IPS-18a (cell line): ENCODE results near the gene GPATCH4.
"Not testable (repeated sequence)": the region's sequence is repeated elsewhere in the genome, so short reads cannot be mapped to it uniquely, and the experiment has no call there.

Experiments
- H3K27ac ChIP-seq: one replicate; pipeline ENCODE4 v1.5.1; 2013; ENCODE audit warnings: low read length
- H3K27me3 ChIP-seq: one replicate; pipeline ENCODE4 v1.6.1; 2013; ENCODE audit warnings: mild to moderate bottlenecking, low read length; ENCODE audit not compliant: control insufficient read depth, insufficient read depth
- H3K36me3 ChIP-seq: one replicate; pipeline ENCODE4 v1.6.1; 2013; ENCODE audit warnings: low read depth, low read length; ENCODE audit not compliant: control insufficient read depth
- H3K4me1 ChIP-seq: one replicate; pipeline ENCODE4 v1.6.1; 2013; ENCODE audit warnings: low read depth, low read length; ENCODE audit not compliant: control insufficient read depth
- H3K4me3 ChIP-seq: one replicate; pipeline ENCODE4 v1.5.1; 2013; ENCODE audit warnings: low read length
- H3K9ac ChIP-seq: one replicate; pipeline ENCODE4 v1.6.1; 2013; ENCODE audit warnings: mild to moderate bottlenecking, low read length, moderate library complexity
- H3K9me3 ChIP-seq: one replicate; pipeline ENCODE4 v1.6.1; 2013; ENCODE audit warnings: low read depth, low read length; ENCODE audit not compliant: control insufficient read depth

The GPATCH4 gene

DNA sequence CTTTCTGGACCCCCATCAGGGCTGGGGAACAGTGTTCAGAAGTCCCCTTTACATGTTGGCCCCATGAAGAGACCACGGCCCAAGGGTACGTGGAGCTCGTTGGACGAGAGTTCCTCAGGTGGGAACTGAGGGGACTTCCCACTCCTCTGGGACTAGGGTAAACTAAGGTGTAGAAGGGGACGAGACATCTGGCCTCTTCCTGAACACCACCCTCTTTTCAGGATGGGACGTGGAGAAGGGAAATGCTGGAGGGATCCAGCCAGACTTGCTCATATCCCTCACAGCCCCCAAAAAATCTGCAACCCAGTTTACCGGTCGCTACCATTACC, 7.7 kb downstream of the GPATCH4 start:
- Histone ChIP-seq H3K36me3 (peaks cover 55% of the 10 kb centered on the region), H3K27ac (no peak overlapping the region), H3K4me1 (peaks cover 7% of the 10 kb centered on the region), H3K4me3 (no peak overlapping the region), H3K9me3 (no peaks in the 10 kb centered on the region), H3K27me3 (no peaks in the 10 kb centered on the region), H3K9ac (no peak overlapping the region)

DNA sequence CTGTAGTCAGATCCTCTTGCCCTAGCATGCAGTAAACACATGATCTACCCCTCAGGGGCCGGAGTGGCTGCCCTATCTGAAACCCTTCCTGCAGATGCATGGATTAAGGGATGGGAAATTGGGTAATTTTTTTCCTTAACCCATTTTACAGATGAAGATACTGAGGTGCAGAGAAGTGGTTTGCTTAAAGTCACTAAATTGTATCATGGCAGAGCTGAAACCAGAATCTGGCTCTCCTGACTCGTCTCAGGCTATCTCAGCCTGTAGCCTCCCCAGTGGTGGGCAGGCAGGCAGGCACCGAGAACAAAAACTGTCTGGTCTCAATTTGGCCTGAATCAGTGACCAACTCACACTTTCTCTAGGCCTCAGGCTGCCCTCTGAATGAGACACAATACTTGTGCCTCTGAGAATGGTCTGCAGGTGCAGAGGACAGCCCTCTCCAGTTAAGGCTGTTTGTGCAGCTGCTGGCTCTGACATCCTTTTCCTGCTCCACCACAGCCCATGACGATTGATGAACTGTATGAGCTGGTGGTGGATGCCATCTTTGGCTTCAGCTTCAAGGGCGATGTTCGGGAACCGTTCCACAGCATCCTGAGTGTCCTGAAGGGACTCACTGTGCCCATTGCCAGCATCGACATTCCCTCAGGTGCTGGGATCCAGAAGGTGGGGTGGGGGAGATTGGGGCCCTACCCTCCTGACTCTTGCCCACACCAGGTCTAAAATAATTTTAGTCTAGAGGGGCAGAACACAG, 8.2 kb downstream of the GPATCH4 start:
- H3K4me3 ChIP-seq, result peak overlapping the region; percentile 78
- no peak overlapping the region for H3K27ac ChIP-seq

DNA sequence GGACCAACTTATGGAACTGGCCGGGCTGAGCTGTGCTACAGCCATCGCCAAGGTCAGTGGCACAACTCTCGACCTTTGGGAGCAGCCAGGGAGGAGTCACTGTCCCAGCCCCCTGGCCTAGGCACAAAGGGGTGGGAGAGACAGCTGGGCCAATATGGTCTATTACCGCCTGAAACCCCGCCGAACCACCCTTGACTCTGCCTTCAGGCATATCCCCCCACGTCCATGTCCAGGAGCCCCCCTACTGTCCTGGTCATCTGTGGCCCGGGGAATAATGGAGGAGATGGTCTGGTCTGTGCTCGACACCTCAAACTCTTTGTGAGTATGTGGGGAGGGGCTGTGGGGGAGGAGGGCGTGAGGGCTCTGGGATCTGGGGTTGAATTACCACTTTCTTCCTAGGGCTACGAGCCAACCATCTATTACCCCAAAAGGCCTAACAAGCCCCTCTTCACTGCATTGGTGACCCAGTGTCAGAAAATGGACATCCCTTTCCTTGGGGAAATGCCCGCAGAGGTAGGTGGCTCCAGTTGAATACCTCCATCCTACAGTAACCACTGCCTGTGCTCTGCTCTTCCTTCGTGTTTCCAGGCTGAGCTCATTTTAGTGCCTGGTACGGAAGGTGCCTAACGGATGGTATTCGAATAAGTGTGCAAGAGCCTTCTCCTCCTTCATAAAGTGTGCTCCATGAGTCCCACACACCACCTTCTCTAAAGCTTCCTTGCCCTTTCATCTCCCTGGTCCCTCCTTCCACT, 8.9 kb downstream of the GPATCH4 start:
- H3K27me3 ChIP-seq, result no peaks in the 10 kb centered on the region
- peaks cover 7% of the 10 kb centered on the region for H3K4me1 ChIP-seq
- H3K36me3 ChIP-seq, result peaks cover 43% of the 10 kb centered on the region

More for the DNA sequence above, 8.2 kb downstream of the GPATCH4 start:
- H3K27me3 ChIP-seq, result no peaks in the 10 kb centered on the region
- H3K9me3 ChIP-seq, result no peaks in the 10 kb centered on the region
- H3K9ac ChIP-seq, result no peak overlapping the region
- H3K36me3 ChIP-seq, result peaks cover 50% of the 10 kb centered on the region
- H3K4me1 ChIP-seq, result peaks cover 7% of the 10 kb centered on the region

DNA sequence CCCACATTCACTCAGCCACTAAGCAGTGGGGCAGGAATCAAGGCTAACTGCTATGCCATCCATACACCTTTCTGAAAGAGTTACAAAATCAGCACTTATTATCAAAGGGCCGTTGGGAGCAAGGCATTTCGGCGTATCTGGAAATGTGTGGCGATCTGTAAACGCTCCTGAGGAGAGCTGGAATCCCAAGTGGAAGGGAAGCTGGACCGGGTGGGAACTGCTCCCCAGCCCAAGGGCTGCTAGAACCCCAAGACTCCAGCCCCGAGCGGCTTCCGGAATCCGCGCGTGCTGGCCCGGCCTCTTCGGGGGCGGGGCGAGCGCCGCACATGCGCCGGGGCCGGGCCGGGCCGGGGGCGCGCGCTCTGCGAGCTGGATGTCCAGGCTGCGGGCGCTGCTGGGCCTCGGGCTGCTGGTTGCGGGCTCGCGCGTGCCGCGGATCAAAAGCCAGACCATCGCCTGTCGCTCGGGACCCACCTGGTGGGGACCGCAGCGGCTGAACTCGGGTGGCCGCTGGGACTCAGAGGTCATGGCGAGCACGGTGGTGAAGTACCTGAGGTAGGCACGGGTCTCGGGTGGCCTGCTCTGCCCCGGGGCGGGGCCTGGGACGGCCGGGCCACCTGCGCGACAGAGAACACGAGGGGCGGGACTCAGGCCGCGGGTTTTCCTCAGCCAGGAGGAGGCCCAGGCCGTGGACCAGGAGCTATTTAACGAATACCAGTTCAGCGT, 9.7 kb downstream of the GPATCH4 start, which contains the start of gene NAXE:
Gene NAXE (plus strand): TSS at position 345 of the 726 bp plus-strand sequence. CDS start 29 bp downstream, at position 374.
- Histone ChIP-seq H3K27ac (peak within 1 kb of the TSS; percentile 60), H3K27me3 (no peaks in the 10 kb centered on the region), H3K4me3 (peak within 1 kb of the TSS; percentile 78), H3K9me3 (no peaks in the 10 kb centered on the region), H3K9ac (peak within 1 kb of the TSS; percentile 73), H3K4me1 (peaks cover 7% of the 10 kb centered on the region), H3K36me3 (peaks cover 35% of the 10 kb centered on the region)

More for the DNA sequence above, 8.9 kb downstream of the GPATCH4 start:
- Histone ChIP-seq H3K9ac (peak overlapping the region; percentile 73), H3K9me3 (no peaks in the 10 kb centered on the region), H3K27ac (peak overlapping the region; percentile 60), H3K4me3 (peak overlapping the region; percentile 78)

DNA sequence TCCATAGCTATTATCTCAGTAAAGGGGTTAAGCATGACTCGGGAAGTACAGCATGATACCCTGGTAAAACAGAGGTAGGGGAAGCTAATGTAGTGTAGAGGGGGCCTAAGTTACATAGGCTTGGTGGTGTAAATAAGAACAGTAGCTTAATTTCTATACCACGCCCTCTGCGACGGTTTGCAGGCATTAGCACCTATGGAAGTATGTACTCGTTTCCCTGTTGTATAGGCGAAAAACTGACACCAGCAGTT, 10.2 kb downstream of the GPATCH4 start:
- peak overlapping the region; percentile 73 for H3K9ac ChIP-seq
- no peaks in the 10 kb centered on the region for H3K9me3 ChIP-seq
- peaks cover 30% of the 10 kb centered on the region for H3K36me3 ChIP-seq
- H3K27ac ChIP-seq, result peak overlapping the region; percentile 8
- H3K27me3 ChIP-seq, result no peaks in the 10 kb centered on the region
- H3K4me3 ChIP-seq, result peak overlapping the region; percentile 78
- peaks cover 7% of the 10 kb centered on the region for H3K4me1 ChIP-seq

DNA sequence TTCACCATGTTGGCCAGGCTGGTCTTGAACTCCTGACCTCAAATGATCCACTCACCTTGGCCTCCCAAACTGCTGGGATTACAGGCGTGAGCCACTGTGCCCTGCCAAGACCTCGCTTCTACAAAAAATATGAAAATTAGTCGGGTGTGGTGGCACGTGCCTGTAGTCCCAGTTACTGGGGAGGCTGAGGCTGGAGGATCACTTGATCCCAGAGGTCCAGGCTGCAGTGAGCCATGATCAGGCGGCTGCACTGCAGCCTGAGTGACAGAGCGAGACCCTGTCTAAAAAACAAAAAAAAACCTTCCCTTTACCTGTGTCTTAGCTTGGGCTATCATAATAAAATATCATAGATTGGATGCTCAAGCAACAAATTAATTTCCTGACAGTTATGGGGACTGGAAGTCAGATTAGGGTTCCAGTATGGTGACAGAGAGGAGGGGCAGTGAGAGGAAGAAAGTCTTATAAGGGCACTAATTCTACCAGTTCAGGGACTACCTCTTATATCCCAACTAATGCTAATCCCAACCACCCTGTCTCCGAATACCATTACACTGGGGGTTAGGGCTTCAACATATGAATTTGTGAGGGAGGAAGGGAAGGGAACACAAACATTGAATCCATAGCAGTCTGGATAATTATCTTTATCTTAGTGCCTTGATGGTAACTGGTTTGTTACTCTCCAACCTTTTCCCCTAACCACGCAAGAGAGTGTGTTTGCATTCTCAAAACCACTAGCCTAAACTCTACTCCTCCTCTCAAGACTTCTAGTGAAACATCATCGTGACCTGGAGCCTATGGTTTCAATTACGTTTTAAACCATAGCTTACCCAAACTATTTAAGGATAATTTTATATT, 10.7 kb downstream of the GPATCH4 start:
- H3K4me3 ChIP-seq, result peak overlapping the region; percentile 78
- H3K9me3 ChIP-seq, result no peaks in the 10 kb centered on the region

DNA sequence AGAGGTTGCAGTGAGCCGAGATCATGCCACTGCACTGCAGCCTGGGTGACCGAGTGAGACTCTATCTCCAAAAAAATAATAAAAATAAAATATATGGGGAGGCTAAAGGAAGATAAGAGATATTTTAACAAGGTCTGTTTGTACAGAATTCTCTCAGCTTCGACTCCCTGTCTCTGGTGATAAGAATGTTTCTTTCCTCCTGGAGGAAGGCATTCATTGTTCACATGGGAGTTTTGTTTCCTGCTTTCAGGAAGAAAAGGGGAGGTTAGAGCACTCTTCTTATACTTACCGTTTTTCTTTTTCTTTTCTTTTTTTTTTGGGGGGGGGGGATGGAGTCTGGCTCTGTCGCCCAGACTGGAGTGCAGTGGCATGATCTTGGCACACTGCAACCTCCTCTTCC, 11.7 kb downstream of the GPATCH4 start:
- no peak overlapping the region for H3K27ac ChIP-seq
- H3K9me3 ChIP-seq, result no peaks in the 10 kb centered on the region
- no peaks in the 10 kb centered on the region for H3K27me3 ChIP-seq
- H3K4me3 ChIP-seq, result no peak overlapping the region
- H3K9ac ChIP-seq, result no peak overlapping the region
- H3K4me1 ChIP-seq, result peaks cover 9% of the 10 kb centered on the region
- H3K36me3 ChIP-seq, result peaks cover 15% of the 10 kb centered on the region

More for the DNA sequence above, 10.7 kb downstream of the GPATCH4 start:
- Histone ChIP-seq H3K9ac (peak overlapping the region; percentile 73), H3K27me3 (no peaks in the 10 kb centered on the region), H3K4me1 (peaks cover 7% of the 10 kb centered on the region), H3K36me3 (peaks cover 25% of the 10 kb centered on the region), H3K27ac (no peak overlapping the region)

DNA sequence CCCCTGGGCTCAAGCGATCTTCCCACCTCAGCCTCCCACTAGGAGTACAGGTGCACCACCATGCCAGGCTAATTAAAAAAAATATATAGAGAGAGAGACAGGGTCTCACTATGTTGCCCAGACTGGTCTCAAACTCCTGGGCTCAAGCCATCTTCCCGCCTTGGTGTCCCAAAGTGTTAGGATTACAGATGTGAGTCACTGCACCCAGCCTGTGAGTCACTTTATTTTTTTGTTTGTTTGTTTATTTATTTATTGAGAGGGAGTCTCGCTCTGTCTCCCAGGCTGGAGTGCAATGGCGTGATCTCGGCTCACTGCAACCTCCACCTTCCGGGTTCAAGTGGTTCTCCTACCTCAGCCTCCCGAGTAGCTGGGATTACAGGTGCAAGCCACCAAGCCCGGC, 13.4 kb downstream of the GPATCH4 start:
- H3K4me3 ChIP-seq, H3K27ac ChIP-seq, H3K36me3 ChIP-seq, H3K9ac ChIP-seq, H3K27me3 ChIP-seq, H3K9me3 ChIP-seq: not testable (repeated sequence)
- H3K4me1 ChIP-seq, result peaks cover 14% of the 10 kb centered on the region

DNA sequence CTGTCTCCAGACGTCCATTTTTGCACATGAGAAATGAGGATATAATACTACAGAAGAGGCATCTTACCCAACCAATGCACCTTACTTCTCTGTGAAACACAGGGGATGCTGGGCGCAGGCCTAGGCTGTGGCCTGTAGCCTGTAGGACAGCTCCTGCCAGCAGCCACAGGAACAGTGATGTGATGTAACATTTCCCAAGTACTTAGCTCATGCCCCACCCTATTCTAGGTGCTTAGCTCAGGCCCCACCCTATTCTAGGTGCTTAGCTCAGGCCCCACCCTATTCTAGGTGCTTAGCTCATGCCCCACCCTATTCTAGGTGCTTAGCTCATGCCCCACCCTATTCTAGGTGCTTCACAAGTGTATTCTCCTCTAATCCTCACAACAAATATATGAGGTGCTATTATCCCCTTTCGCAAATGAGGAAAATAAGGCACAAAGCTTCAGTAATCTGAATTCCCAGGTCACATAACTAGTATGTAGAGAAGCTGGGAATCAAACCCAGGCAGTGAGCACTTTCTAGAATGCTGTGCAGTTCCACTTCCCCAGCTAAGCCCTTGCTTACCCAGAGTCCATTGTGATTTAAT, 14.3 kb downstream of the GPATCH4 start:
- H3K9ac ChIP-seq, result no peak overlapping the region

DNA sequence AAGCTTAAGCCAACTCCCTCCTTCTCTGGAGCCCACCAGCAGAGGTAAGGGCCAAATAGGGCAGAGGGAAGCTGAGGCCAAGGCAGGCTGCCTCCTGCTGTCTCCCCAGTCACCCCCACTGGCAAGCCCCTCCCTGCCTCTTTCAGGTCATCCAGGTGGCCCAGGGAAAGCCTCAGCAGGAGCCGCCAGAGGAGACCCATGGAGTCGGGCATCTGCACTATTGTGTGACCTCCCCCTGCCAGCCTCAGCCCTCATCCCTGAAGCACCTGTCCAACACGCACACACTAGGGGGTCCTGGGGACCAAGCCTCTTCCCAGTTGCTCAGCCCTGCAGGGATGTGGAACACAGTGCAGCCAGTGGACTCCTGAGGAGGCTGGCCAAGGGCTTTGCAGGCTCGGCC, 15.0 kb downstream of the GPATCH4 start:
- Histone ChIP-seq H3K9me3 (no peaks in the 10 kb centered on the region), H3K4me1 (peaks cover 14% of the 10 kb centered on the region), H3K27ac (no peak overlapping the region), H3K9ac (no peak overlapping the region), H3K4me3 (no peak overlapping the region), H3K27me3 (no peaks in the 10 kb centered on the region), H3K36me3 (no peaks in the 10 kb centered on the region)

More for the DNA sequence above, 14.3 kb downstream of the GPATCH4 start:
- Histone ChIP-seq H3K36me3 (no peaks in the 10 kb centered on the region), H3K9me3 (no peaks in the 10 kb centered on the region), H3K27ac (no peak overlapping the region), H3K4me1 (peaks cover 14% of the 10 kb centered on the region), H3K4me3 (no peak overlapping the region), H3K27me3 (no peaks in the 10 kb centered on the region)
